Subcutaneous preadipocyte (primary cell): ENCODE measurements around the gene ZMYND8. TPM values are rescaled to one million over a fixed set of nuclear protein-coding genes. Genes with fewer than 3 reads are reported as not detected.

Experiments
- small RNA-seq: library from RNA; depleted of rRNA; stranded (forward); fragments of <200 nt; gene quantifications from one replicate; pipeline ENCODE3, GENCODE V24; 2012
- total RNA-seq: library from RNA; depleted of rRNA; stranded (reverse); fragments of >200 nt; gene quantifications from 2 replicates; pipeline ENCODE4 v1.2.3, GENCODE V29; 2012

The ZMYND8 gene
- 39.7 and 66.1 TPM in 2 replicates for total RNA-seq

GRCh38 chr20:47356526-47357295, at the start of gene ZMYND8:
Gene ZMYND8 (minus strand): TSS chr20:47356699. CDS start chr20:47356670, 29 bp downstream.

Small RNA genes within 50 kb of the gene (small RNA-seq; reads per million reads assigned to genes)
- gene MIR3616: not detected

Other genes starting within 250 kb of the ZMYND8 start
- gene NCOA3, start 145.2 kb upstream of the ZMYND8 start, total RNA-seq: 54.4 and 92.5 TPM in 2 replicates